GM23248 (cell line): Measurements from ENCODE around the gene HRH3. TPM values are rescaled to one million over a fixed set of nuclear protein-coding genes. Genes with fewer than 3 reads are reported as not detected.

Experiments used
- DNase-seq: peaks from one replicate; pipeline ENCODE4 v3.0.0-alpha.2; 2015
- H2AFZ ChIP-seq: fragments of 200-600 bp; sonication (generic); 2 replicates; pipeline ENCODE4 v1.6.1; 2016; ENCODE audit warnings: antibody characterized with exemption
- H3F3A ChIP-seq: fragments of 200-600 bp; sonication (generic); 2 replicates; pipeline ENCODE4 v1.6.1; 2016; ENCODE audit warnings: mild to moderate bottlenecking, antibody characterized with exemption, mixed run types; ENCODE audit not compliant: insufficient read depth
- H3K27ac ChIP-seq: fragments of 200-600 bp; sonication (generic); 2 replicates; pipeline ENCODE4 v1.5.1; 2016; ENCODE audit warnings: mild to moderate bottlenecking
- H3K27me3 ChIP-seq: fragments of 200-600 bp; sonication (generic); replicated peaks from 2 replicates; pipeline ENCODE4 v1.6.1; 2016; ENCODE audit warnings: mild to moderate bottlenecking; ENCODE audit not compliant: insufficient read depth
- H3K36me3 ChIP-seq: fragments of 200-600 bp; sonication (generic); 2 replicates; pipeline ENCODE4 v1.6.1; 2016; ENCODE audit warnings: low read depth, mild to moderate bottlenecking
- H3K4me1 ChIP-seq: fragments of 200-600 bp; sonication (generic); 2 replicates; pipeline ENCODE4 v1.6.1; 2016; ENCODE audit warnings: mild to moderate bottlenecking; ENCODE audit not compliant: insufficient read depth
- H3K4me2 ChIP-seq: fragments of 200-600 bp; sonication (generic); one replicate; pipeline ENCODE4 v1.6.1; 2016; ENCODE audit warnings: mild to moderate bottlenecking; ENCODE audit not compliant: unreplicated experiment
- H3K4me3 ChIP-seq: fragments of 200-600 bp; sonication (generic); 2 replicates; pipeline ENCODE4 v1.5.1; 2016; ENCODE audit warnings: mild to moderate bottlenecking
- H3K79me2 ChIP-seq: fragments of 200-600 bp; sonication (generic); 2 replicates; pipeline ENCODE4 v1.6.1; 2016; ENCODE audit warnings: mild to moderate bottlenecking; ENCODE audit not compliant: insufficient read depth
- H3K9ac ChIP-seq: fragments of 200-600 bp; sonication (generic); 2 replicates; pipeline ENCODE4 v1.6.1; 2016; ENCODE audit warnings: mild to moderate bottlenecking
- H3K9me2 ChIP-seq: fragments of 200-600 bp; sonication (generic); 2 replicates; pipeline ENCODE4 v1.6.1; 2016; ENCODE audit warnings: mixed run types, mild to moderate bottlenecking, moderate library complexity; ENCODE audit not compliant: insufficient read depth
- H3K9me3 ChIP-seq: fragments of 200-600 bp; sonication (generic); one replicate; pipeline ENCODE4 v1.6.1; 2017; ENCODE audit warnings: low read depth
- H4K20me1 ChIP-seq: fragments of 200-600 bp; sonication (generic); 2 replicates; pipeline ENCODE4 v1.6.0; 2016; ENCODE audit not compliant: insufficient read depth
- EZH2 ChIP-seq: fragments of 200-600 bp; sonication (generic); IDR thresholded peaks from 2 replicates; pipeline ENCODE4 v1.6.1; 2018; ENCODE audit warnings: antibody characterized with exemption, mild to moderate bottlenecking; ENCODE audit not compliant: insufficient read depth, poor library complexity, severe bottlenecking
- EZH2phosphoT487 ChIP-seq: fragments of 200-600 bp; sonication (generic); IDR thresholded peaks from 2 replicates; pipeline ENCODE4 v1.6.1; 2018; ENCODE audit warnings: antibody characterized with exemption, moderate library complexity, mild to moderate bottlenecking, low read depth; ENCODE audit not compliant: insufficient read depth
- WGBS, 2 experiments: methylation state at CpG; one replicate each; pipeline ENCODE4 v1.1.6; 2015 to 2017; ENCODE audit warnings: low lambda C conversion rate in 2 of 2, low coverage in 1 of 2; ENCODE audit errors: missing lambda C conversion rate in 2 of 2; 5-methylcytosine and 5-hydroxymethylcytosine counted together
- in situ Hi-C: fragments of 300-500 bp; cut with MboI; formaldehyde crosslinking; loops from 2 replicates; pipeline ENCODE4 v1.15.0; 2020
- polyA plus RNA-seq: library from polyadenylated mRNA; unstranded; fragments of >200 nt; fragmentation: Nextera tagmentation; extraction: Ambion mirVana; gene quantifications from 2 replicates; pipeline ENCODE4 v1.2.1, GENCODE V29; 2016
- total RNA-seq: library from RNA; depleted of rRNA; stranded (reverse); fragments of >200 nt; shearing (Covaris generic); gene quantifications from 2 replicates; pipeline ENCODE4 v1.2.3, GENCODE V29; 2014

HRH3 gene
- total and polyA plus RNA-seq, 2 experiments from 2014 or later = not detected

GRCh38 chr20:62243906-62244515 is 23.9 kb upstream of the HRH3 start:
- no peak overlapping the region for H3K4me2 ChIP-seq
- H3K27ac ChIP-seq = no peak overlapping the region
- no peaks in the 10 kb centered on the region for H3K9me2 ChIP-seq
- H4K20me1 ChIP-seq = no peaks in the 10 kb centered on the region; the same call in 1 of the 2 replicates
- H3K4me1 ChIP-seq = no peaks in the 10 kb centered on the region
- H3F3A ChIP-seq = no peaks in the 10 kb centered on the region
- H3K27me3 ChIP-seq = no peaks in the 10 kb centered on the region
- no peak overlapping the region for H2AFZ ChIP-seq
- in situ Hi-C loops = no loop called here
- no peaks in the 10 kb centered on the region for H3K36me3 ChIP-seq
- no peaks in the 10 kb centered on the region for H3K9me3 ChIP-seq
- no peak overlapping the region for H3K4me3 ChIP-seq
- TF ChIP-seq EZH2 (no peak), EZH2phosphoT487 (no peak)
- H3K79me2 ChIP-seq = peaks cover 99% of the 10 kb centered on the region
- DNase-seq = no peak
- H3K9ac ChIP-seq = no peak overlapping the region
- 84 to 85% methylated on average over 21 of the region's 21 CpGs for WGBS, 2 experiments

GRCh38 chr20:62243106-62243505 is 23.0 kb upstream of the HRH3 start:
- H3K4me2 ChIP-seq = no peak overlapping the region
- H3F3A ChIP-seq = no peaks in the 10 kb centered on the region
- no peaks in the 10 kb centered on the region for H3K9me3 ChIP-seq
- TF ChIP-seq EZH2 (no peak), EZH2phosphoT487 (no peak)
- no peaks in the 10 kb centered on the region for H3K36me3 ChIP-seq
- H3K4me3 ChIP-seq = no peak overlapping the region
- H3K27ac ChIP-seq = no peak overlapping the region
- no peak for DNase-seq
- H2AFZ ChIP-seq = no peak overlapping the region
- no peaks in the 10 kb centered on the region for H3K27me3 ChIP-seq
- H3K9me2 ChIP-seq = no peaks in the 10 kb centered on the region
- H3K4me1 ChIP-seq = no peaks in the 10 kb centered on the region
- H3K9ac ChIP-seq = no peak overlapping the region
- H3K79me2 ChIP-seq = peaks cover 95% of the 10 kb centered on the region
- 81 to 83% methylated on average over 18 of the region's 22 CpGs for WGBS, 2 experiments
- H4K20me1 ChIP-seq = no peaks in the 10 kb centered on the region
- in situ Hi-C loops = no loop called here

DNA sequence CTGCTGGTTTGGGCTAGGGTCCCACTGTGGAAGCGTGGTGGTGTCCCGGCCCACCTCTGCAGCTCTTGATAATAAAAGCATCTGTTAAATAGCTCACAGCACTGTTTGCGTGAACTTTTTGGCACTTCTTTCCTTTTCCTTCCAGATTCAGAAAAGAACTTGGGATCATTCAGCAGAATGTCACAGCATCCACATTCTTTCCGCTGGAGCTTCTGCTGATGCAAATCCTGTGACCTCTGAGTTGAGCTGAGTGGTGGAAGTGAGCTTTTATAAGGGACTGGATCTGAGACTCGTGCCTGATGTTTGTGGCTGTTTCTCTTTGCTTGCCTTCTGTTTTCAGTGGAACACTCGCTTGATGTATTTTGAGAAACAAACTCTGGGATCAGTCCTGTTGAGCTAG is 22.1 kb upstream of the HRH3 start:
- Histone ChIP-seq H3K9ac (no peak overlapping the region), H3K4me1 (no peaks in the 10 kb centered on the region), H3F3A (no peaks in the 10 kb centered on the region), H3K9me2 (no peaks in the 10 kb centered on the region), H3K79me2 (peaks cover 86% of the 10 kb centered on the region), H3K4me3 (no peak overlapping the region), H3K27me3 (no peaks in the 10 kb centered on the region), H3K36me3 (no peaks in the 10 kb centered on the region), H4K20me1 (no peaks in the 10 kb centered on the region), H2AFZ (no peak overlapping the region), H3K27ac (no peak overlapping the region), H3K4me2 (no peak overlapping the region), H3K9me3 (no peaks in the 10 kb centered on the region)
- no peak for DNase-seq
- in situ Hi-C loops = no loop called here
- WGBS, 2 experiments = 73 to 75% methylated on average over 6 of the region's 6 CpGs
- TF ChIP-seq EZH2 = no peak
- TF ChIP-seq EZH2phosphoT487 = no peak

DNA sequence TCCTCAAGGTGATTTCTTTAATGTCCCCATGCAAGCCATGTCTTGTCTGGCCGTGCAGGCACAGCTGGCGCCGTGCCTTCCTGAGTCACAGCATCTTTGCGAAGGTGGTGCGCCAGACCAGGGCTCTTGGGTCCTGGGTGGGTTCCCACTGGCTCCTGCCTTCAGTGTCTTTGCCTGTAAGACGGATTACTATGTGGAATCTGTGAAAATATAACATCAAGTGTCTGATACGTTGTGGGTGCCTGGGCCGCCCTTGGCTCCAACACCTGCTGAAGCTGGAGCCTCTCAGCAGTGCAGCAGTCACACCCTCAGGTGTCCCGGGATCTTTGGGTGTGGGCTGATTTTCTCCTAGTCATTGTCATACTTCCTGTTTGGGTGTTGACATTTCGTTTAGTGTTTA is 21.4 kb upstream of the HRH3 start:
- H3K9me3 ChIP-seq = no peaks in the 10 kb centered on the region

More for the DNA sequence above, 21.4 kb upstream of the HRH3 start:
- no peak for DNase-seq
- Histone ChIP-seq H3F3A (no peaks in the 10 kb centered on the region), H3K36me3 (no peaks in the 10 kb centered on the region), H4K20me1 (no peaks in the 10 kb centered on the region), H3K9ac (no peak overlapping the region), H3K4me1 (no peaks in the 10 kb centered on the region), H3K9me2 (no peaks in the 10 kb centered on the region), H2AFZ (no peak overlapping the region), H3K79me2 (peaks cover 79% of the 10 kb centered on the region), H3K4me2 (no peak overlapping the region), H3K4me3 (no peak overlapping the region), H3K27ac (no peak overlapping the region), H3K27me3 (no peaks in the 10 kb centered on the region)
- WGBS, 2 experiments = 93 to 95% methylated on average over 10 of the region's 10 CpGs
- in situ Hi-C loops = no loop called here
- TF ChIP-seq EZH2phosphoT487 = no peak
